ENCODE measurements around the gene KNCN. TPM values are rescaled to one million over a fixed set of nuclear protein-coding genes. Genes with fewer than 3 reads are reported as not detected.

The KNCN gene
- total RNA-seq, 1 donor = not detected

DNA sequence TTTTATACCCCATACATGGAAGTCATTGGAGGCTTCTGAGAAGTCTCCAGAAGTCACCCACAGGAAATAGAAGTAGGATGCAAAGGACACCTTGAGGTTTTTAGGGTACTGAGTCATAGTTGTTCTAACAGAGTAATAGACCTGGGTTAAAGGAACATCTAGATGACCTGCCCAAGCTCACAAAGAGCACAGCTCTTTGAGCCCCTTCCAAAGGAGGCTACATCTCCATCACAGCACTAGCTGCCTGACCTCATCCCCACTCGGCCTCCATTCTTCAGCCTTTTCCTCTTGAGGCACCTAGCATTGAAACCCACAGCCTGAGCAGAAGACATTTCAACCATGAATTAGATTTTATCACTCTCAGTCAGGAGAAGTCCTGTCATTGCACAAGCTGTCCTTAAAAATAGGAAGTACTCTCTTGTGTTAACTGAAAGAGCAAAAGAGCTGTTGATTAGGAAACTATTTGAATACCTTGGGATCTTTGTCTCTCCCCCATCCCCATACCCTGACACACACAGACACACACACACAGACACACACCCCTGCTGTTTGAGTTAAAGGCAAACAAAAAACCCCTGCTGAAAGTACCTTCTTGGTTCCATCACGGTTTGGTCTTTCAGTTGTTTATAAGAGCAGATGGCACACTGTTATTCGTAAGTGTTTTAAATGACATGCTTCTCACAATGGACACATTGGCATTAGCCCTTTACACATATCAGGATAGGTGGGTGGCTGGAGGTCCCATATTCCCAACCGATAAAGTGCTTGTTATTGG lies 30.4 kb upstream of the KNCN start:
- TF ChIP-seq, protein P1, sequence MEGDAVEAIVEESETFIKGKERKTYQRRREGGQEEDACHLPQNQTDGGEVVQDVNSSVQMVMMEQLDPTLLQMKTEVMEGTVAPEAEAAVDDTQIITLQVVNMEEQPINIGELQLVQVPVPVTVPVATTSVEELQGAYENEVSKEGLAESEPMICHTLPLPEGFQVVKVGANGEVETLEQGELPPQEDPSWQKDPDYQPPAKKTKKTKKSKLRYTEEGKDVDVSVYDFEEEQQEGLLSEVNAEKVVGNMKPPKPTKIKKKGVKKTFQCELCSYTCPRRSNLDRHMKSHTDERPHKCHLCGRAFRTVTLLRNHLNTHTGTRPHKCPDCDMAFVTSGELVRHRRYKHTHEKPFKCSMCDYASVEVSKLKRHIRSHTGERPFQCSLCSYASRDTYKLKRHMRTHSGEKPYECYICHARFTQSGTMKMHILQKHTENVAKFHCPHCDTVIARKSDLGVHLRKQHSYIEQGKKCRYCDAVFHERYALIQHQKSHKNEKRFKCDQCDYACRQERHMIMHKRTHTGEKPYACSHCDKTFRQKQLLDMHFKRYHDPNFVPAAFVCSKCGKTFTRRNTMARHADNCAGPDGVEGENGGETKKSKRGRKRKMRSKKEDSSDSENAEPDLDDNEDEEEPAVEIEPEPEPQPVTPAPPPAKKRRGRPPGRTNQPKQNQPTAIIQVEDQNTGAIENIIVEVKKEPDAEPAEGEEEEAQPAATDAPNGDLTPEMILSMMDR (IDR thresholded peaks at IDR 0.05; ENCODE audit: insufficient read depth, low read length) = no peak
- H3K4me3 ChIP-seq (ENCODE audit: low read depth, low read length) = no peak overlapping the region
- DNase-seq (ENCODE audit: low read depth) = no peak

DNA sequence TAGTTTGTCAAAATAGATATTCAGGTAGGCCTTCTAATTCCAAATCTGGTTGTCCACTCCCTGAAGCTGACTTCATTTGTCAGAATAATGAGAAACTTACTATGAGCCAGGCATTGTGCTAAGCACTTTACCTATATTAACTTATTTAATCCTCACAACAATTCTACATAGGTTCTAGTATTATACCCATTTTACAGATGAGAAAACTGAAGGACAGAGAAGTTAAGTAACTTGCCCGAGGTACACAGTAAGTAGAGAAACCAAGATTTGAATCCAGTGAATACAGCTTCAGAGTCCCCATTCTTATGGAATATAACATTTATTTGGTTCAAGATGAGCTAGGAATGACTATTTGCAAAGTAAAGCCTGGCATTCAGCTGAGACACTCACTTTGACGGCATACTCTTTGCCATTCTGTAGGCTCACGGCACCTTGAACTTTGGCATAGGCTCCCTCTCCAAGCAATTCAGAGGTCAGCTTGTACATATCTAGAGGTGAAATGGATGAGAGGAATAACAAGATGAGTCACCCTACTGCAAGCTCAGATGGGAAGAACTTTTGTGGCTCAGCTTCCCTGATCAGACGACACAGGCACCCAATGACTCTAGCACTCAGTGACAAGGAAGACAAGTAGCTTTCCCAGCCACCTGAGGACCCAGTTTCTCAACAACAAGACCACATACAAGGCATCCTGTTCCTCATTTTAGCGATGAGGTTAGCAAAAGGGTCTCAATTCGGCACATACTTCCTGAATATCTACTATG lies 28.9 kb upstream of the KNCN start:
- no peak for DNase-seq (ENCODE audit: low read depth)
- TF ChIP-seq, protein P1 (IDR thresholded peaks at IDR 0.05; ENCODE audit: insufficient read depth, low read length) = no peak
- H3K4me3 ChIP-seq (ENCODE audit: low read depth, low read length) = no peak overlapping the region

DNA sequence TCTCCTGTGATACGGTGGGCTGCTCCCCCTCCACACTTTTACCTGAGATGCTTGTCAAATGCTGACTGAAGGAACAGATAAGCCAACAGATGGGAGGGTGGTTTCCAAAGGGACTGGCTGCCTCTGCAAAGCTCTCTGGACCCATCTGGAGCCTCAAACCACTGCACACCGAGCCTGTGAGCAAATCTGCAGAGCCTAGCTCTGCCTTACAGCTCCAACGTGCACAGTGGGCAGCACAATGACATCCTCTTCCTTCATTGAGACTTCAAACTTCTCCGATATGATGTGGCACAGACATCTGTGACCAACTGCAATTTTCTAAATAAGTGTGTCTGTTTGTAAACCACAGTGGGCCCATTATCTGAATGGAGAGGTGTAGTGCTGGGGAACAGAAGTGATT lies 26.2 kb upstream of the KNCN start:
- TF ChIP-seq, protein P1 (IDR thresholded peaks at IDR 0.05; ENCODE audit: insufficient read depth, low read length) = no peak
- no peak for DNase-seq (ENCODE audit: low read depth)
- no peak overlapping the region for H3K4me3 ChIP-seq (ENCODE audit: low read depth, low read length)

DNA sequence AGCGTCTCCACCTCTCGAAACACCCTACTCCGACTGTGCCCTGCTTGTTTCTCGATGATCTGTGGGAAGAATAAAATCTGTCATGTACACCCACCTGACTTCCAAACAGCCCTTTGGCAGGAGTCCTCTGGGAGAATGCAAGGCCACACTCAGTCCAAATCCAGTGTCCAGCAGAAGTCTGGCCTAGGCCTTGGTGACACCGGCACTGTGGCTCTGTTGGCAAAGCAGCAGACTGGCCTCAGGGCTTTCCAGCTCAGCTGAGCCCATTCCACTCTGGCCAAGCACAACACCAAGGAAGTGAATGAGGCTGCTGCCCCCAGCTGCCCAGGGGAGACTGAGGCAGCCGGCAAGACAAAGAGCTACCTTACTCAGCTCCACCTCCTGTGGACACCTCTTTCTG lies 25.1 kb upstream of the KNCN start:
- TF ChIP-seq, protein P1 (IDR thresholded peaks at IDR 0.05; ENCODE audit: insufficient read depth, low read length) = no peak
- DNase-seq (ENCODE audit: low read depth) = no peak
- H3K4me3 ChIP-seq (ENCODE audit: low read depth, low read length) = no peak overlapping the region

DNA sequence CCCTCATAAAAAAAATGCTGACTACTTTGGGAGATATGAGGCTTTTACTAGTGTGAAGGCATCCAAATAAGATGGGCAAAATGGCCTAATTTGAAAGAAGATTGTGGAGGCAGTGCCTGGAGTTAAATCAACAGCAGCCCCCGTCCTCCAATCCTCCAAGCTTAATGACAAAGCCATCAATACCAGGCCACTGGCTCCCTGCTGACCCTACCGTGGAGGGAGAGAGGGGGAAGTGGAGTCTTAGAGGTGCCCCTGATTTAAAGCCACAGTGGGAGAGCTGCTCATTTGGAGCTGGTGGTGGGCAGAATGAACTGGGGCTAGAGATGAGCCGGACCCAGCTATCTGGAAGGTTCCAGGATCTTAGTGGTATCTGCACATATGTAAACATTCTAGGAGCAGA lies 24.3 kb upstream of the KNCN start:
- TF ChIP-seq, protein P1 (IDR thresholded peaks at IDR 0.05; ENCODE audit: insufficient read depth, low read length) = no peak
- no peak overlapping the region for H3K4me3 ChIP-seq (ENCODE audit: low read depth, low read length)
- no peak for DNase-seq (ENCODE audit: low read depth)

DNA sequence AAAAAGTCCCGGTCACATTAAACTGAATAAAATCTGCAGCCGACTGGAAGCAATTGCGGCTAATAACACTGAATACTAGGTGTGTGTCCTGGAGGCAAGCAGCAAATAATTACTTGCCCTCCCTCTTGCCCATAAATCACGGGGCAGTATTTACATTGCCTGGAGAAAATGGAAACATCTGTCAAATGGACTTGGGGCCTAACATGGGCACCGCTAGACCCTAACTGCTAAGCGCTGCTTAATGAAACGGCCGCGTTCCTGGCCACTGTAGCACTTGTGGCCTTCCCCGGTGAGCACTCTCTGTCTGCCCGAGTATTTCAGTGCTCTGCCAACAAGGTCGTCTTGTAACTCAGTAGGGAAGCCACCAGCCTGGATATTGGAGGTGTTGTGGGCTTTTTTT lies 23.9 kb upstream of the KNCN start:
- H3K4me3 ChIP-seq (ENCODE audit: low read depth, low read length) = no peak overlapping the region
- no peak for DNase-seq (ENCODE audit: low read depth)
- TF ChIP-seq, protein P1 (IDR thresholded peaks at IDR 0.05; ENCODE audit: insufficient read depth, low read length) = no peak
